Nephron (organoid): ENCODE results near the gene MECP2.
A peak's percentile ranks its signal among the peaks of the same experiment; 100 is the strongest.

Source experiments
- H3K27ac Mint-ChIP-seq, 3 experiments: 2 replicates each; pipeline ENCODE4 v1.8.0; 2020; ENCODE audit warnings: mixed read lengths in 3 of 3, mild to moderate bottlenecking in 2 of 3, moderate library complexity in 1 of 3
- H3K27me3 Mint-ChIP-seq: 2 replicates; pipeline ENCODE4 v1.8.0; 2021; ENCODE audit warnings: low read depth, mild to moderate bottlenecking, moderate library complexity, mixed read lengths
- H3K36me3 Mint-ChIP-seq: 2 replicates; pipeline ENCODE4 v1.8.0; 2020; ENCODE audit warnings: low read depth, mixed read lengths
- H3K4me1 Mint-ChIP-seq: 2 replicates; pipeline ENCODE4 v1.8.0; 2020; ENCODE audit warnings: mixed read lengths
- H3K4me3 Mint-ChIP-seq, 3 experiments: 2 replicates each; pipeline ENCODE4 v1.8.0; 2020; ENCODE audit warnings: mild to moderate bottlenecking in 3 of 3, mixed read lengths in 3 of 3, moderate library complexity in 2 of 3
- H3K9me3 Mint-ChIP-seq: 2 replicates; pipeline ENCODE4 v1.8.0; 2020; ENCODE audit warnings: mixed read lengths
- TF ChIP-seq, protein P1 (sequence below), 3 experiments: fragments of 200-600 bp; sonication (generic); IDR thresholded peaks; one replicate each; pipeline ENCODE4 v1.5.0; 2021; ENCODE audit warnings: antibody characterized with exemption in 3 of 3; ENCODE audit not compliant: unreplicated experiment in 3 of 3

The MECP2 gene

DNA sequence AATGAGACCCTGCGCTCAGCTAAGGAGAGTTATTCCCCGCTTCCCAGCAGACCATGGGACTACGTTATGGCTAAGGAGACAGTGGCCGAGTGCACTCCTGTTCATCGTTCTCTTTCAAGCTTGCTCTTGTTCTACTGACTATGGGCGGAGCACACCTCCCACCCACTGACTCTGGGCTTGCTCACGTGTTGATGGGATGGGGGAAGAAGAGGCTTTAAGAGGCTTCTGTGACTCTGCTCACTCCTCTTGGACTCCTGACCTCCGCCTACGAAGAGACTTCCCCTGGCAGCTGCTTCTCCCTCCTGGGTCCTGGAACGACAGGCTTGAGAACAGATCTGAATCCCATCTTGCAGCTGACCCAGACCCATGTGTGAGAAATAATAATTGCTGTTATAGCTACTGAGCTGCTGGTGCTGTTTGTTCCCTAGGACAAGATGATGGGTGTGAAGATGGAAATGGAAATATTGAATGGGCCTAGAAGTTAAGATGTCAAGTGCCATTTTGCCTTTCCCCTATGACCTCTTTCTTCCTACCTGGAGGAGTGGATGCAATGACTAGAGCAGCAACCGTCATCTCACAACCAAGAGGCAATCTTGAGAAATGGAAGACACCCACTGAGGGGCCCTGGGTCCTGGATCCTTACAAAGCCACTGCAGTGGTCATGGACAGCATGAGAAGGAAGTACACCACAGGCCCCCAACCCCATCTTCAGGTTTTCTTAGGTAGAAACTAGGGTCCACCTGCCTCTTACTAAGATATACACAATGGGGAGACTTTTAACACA lies 39.1 kb downstream of the MECP2 start:
- Mint-ChIP-seq H3K36me3 (peaks cover 17% of the 10 kb centered on the region), H3K27ac (no peak overlapping the region), H3K4me3 (no peak overlapping the region), H3K9me3 (peaks cover 2% of the 10 kb centered on the region), H3K27me3 (no peaks in the 10 kb centered on the region), H3K4me1 (peaks cover 42% of the 10 kb centered on the region)
- TF ChIP-seq, protein P1, sequence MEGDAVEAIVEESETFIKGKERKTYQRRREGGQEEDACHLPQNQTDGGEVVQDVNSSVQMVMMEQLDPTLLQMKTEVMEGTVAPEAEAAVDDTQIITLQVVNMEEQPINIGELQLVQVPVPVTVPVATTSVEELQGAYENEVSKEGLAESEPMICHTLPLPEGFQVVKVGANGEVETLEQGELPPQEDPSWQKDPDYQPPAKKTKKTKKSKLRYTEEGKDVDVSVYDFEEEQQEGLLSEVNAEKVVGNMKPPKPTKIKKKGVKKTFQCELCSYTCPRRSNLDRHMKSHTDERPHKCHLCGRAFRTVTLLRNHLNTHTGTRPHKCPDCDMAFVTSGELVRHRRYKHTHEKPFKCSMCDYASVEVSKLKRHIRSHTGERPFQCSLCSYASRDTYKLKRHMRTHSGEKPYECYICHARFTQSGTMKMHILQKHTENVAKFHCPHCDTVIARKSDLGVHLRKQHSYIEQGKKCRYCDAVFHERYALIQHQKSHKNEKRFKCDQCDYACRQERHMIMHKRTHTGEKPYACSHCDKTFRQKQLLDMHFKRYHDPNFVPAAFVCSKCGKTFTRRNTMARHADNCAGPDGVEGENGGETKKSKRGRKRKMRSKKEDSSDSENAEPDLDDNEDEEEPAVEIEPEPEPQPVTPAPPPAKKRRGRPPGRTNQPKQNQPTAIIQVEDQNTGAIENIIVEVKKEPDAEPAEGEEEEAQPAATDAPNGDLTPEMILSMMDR (IDR thresholded peaks at IDR 0.05; ENCODE audit: unreplicated experiment in 3 of 3), result no peak

DNA sequence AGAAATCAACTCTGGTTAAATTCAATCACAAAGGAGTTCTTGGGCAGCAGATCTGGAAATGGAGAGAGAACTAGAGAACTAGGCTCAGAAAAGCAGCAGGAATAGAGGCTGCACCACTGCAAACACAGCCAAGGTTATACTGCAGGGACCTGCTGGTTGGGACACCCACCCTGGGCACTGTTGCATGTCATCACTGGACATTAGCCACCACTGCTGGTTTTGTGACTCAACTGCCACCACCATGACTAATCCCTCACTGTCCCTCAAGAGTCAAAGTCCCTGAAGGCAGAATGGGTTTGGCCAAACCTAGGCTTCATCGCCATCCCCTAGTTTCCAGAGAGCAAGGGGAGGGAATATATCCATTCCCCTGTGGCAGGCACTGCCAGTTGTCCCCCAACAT lies 39.7 kb downstream of the MECP2 start:
- peaks cover 42% of the 10 kb centered on the region for H3K4me1 Mint-ChIP-seq
- H3K27me3 Mint-ChIP-seq, result no peaks in the 10 kb centered on the region
- no peak overlapping the region for H3K27ac Mint-ChIP-seq
- peaks cover 2% of the 10 kb centered on the region for H3K9me3 Mint-ChIP-seq
- H3K4me3 Mint-ChIP-seq, result no peak overlapping the region
- TF ChIP-seq, protein P1 (IDR thresholded peaks at IDR 0.05; ENCODE audit: unreplicated experiment in 3 of 3), result no peak
- peaks cover 17% of the 10 kb centered on the region for H3K36me3 Mint-ChIP-seq

DNA sequence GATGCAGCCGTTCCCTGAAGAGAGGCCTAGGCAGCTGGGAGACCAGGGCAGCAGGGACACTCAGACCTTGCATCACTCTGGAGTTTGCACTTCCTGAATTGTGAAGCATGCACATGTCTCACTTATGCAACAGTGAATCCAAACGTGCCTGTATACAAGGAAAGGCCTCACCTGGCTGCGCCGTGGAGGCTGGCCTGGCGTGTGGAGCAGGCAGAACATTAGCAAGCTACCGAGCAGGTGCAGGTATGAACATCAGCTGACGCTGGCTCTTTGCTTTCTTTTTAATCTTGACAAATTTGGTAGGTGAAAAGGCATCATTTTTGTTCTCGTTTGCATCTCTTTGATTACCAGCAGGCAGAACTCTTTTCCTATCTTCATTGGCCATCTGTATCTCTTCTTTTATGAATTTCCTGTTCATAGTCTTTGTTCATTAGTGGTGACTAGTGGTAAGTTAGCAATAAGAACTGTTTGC lies 40.7 kb downstream of the MECP2 start:
- TF ChIP-seq, protein P1 (IDR thresholded peaks at IDR 0.05; ENCODE audit: unreplicated experiment in 3 of 3), result no peak
- H3K27me3 Mint-ChIP-seq, result no peaks in the 10 kb centered on the region
- H3K4me3 Mint-ChIP-seq, result no peak overlapping the region
- no peak overlapping the region for H3K27ac Mint-ChIP-seq
- H3K9me3 Mint-ChIP-seq, result peaks cover 2% of the 10 kb centered on the region
- peaks cover 37% of the 10 kb centered on the region for H3K4me1 Mint-ChIP-seq
- peaks cover 17% of the 10 kb centered on the region for H3K36me3 Mint-ChIP-seq

DNA sequence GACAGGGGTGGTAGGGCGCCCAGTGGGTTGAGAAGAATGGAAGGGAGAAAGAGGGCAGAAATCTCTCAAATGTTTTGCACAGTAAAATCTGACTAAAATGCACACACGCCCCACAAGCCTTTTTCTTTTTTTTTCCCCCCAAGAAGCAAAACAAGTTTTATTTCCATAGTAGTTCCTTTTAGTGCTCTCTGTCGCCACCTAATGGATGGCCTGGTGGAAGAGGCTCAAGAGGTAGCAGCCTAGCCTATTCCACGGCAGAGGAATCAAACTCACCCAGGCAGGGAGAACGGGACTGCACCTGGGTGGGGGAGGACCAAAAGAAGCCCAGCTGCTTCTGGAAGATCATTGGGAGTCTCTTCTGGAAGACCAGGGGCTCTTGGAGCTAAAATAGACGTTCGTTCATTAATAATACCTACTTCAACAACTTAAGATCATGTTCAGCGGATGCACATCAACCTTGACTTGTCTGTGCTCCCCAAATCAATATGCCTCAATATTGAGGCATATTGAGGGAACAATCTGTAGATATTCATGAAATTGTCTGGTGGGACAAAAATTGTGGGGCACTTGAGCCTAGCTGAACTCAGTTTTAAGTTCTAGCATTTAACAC lies 46.2 kb downstream of the MECP2 start:
- TF ChIP-seq, protein P1 (IDR thresholded peaks at IDR 0.05; ENCODE audit: unreplicated experiment in 3 of 3), result peak; percentile 58 to 64 (median 63)
- no peak overlapping the region for H3K4me3 Mint-ChIP-seq
- peaks cover 34% of the 10 kb centered on the region for H3K36me3 Mint-ChIP-seq
- no peaks in the 10 kb centered on the region for H3K27me3 Mint-ChIP-seq
- H3K4me1 Mint-ChIP-seq, result peaks cover 39% of the 10 kb centered on the region
- H3K27ac Mint-ChIP-seq, result peak overlapping the region; percentile 44 to 77 (median 66)
- H3K9me3 Mint-ChIP-seq, result peaks cover 6% of the 10 kb centered on the region

DNA sequence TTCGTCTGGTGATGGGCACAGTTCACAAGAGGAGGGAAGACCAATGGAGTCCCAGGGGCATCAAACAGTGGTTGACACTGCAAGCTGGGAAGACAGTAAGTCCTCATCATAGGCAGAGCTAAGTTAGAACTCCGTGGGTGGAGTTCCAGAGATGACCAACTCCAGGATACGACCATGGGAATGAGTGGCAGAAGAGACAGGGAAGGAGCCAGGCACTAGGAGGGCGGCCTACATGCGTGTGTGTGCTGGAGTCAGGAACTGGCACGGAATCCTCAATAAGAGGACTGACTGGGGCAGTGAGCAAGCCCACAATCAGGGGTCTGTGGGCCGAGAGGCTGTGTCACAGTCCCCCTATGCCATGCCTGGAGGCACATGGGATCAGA lies 47.4 kb downstream of the MECP2 start:
- TF ChIP-seq, protein P1 (IDR thresholded peaks at IDR 0.05; ENCODE audit: unreplicated experiment in 3 of 3), result no peak
- Mint-ChIP-seq H3K9me3 (peaks cover 5% of the 10 kb centered on the region), H3K4me3 (no peak overlapping the region), H3K4me1 (peaks cover 46% of the 10 kb centered on the region), H3K27ac (peak overlapping the region in 2 of 3 experiments; percentile 34 to 52), H3K36me3 (peaks cover 38% of the 10 kb centered on the region), H3K27me3 (no peaks in the 10 kb centered on the region)
